ENCODE results near the gene MARK4.
A peak's percentile ranks its signal among the peaks of the same experiment; 100 is the strongest.
"Not testable (repeated sequence)": the region's sequence is repeated elsewhere in the genome, so short reads cannot be mapped to it uniquely, and the experiment has no call there.

The MARK4 gene

DNA sequence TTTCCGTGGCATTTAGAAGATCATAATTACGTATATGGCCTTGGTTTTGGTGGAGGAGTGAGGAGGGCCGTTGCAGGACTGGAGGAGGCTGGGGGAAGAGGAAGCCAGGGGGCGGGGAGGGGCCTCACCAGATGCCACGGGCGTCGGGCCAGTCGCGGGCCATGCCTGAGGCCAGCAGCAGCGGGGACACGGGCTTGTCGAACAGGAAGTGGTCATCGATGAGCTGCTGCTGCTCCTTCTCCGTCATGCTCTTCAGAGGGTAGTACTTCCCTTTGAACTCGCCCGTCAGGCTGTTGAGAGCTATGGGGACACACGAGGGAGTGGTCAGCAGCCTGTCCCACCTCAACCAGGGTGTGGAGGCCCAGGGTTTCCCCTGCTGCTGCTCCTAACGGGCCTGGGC is 60.5 kb downstream of the MARK4 start:
- H3K9ac ChIP-seq (ENCODE audit: low read length), result no peak overlapping the region
- DNase-seq (ENCODE audit: low read depth), result no peak

GRCh38 chr19:45312285-45312684 is 61.2 kb downstream of the MARK4 start:
- not testable (repeated sequence) for H3K4me1 ChIP-seq (ENCODE audit: control insufficient read depth, insufficient read depth, low read length); H3K36me3 ChIP-seq (ENCODE audit: control insufficient read depth, insufficient read depth, low read length, severe bottlenecking); H3K4me3 ChIP-seq (ENCODE audit: low read length); DNase-seq (ENCODE audit: low read depth); H3K9ac ChIP-seq (ENCODE audit: low read length); H3K9me3 ChIP-seq (ENCODE audit: control insufficient read depth, low read length)
- peaks cover 31% of the 10 kb centered on the region for H3K27me3 ChIP-seq (replicated peaks; ENCODE audit: control insufficient read depth, insufficient read depth, low read length)

More for the DNA sequence above, 60.5 kb downstream of the MARK4 start:
- no peak overlapping the region for H3K4me3 ChIP-seq (ENCODE audit: low read length)
- H3K27me3 ChIP-seq (replicated peaks; ENCODE audit: control insufficient read depth, insufficient read depth, low read length), result peaks cover 27% of the 10 kb centered on the region
- no peaks in the 10 kb centered on the region for H3K36me3 ChIP-seq (ENCODE audit: control insufficient read depth, insufficient read depth, low read length, severe bottlenecking)
- no peaks in the 10 kb centered on the region for H3K9me3 ChIP-seq (ENCODE audit: control insufficient read depth, low read length)
- no peaks in the 10 kb centered on the region for H3K4me1 ChIP-seq (ENCODE audit: control insufficient read depth, insufficient read depth, low read length)

DNA sequence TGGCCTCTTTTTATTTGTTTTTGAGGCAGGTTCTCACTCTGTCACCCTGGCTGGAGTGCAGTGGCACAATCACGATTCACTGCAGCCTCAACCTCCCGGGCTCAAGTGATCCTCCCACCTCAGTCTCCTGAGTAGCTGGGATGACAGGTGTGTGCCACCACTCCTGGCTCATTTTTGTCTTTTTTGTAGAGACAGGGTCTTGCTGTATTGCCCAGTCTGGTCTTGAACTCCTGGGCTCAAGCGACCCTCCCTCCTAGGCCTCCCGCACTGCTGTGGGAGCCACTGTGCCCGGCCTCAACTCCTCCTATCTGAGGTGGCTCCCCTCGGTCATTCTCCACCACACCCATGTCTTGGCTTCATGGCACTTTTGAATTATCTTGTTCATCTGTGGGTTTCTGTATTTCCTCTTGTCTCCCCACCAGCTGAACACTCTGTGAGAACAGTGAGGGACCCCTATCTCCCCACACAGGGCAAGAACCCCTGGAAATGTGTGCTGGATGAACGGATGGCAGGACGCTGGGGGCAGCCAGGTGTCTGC is 63.7 kb downstream of the MARK4 start:
- Histone ChIP-seq H3K27me3 (replicated peaks; ENCODE audit: control insufficient read depth, insufficient read depth, low read length) (peaks cover 42% of the 10 kb centered on the region), H3K9me3 (ENCODE audit: control insufficient read depth, low read length) (no peaks in the 10 kb centered on the region), H3K4me3 (ENCODE audit: low read length) (no peak overlapping the region), H3K4me1 (ENCODE audit: control insufficient read depth, insufficient read depth, low read length) (no peaks in the 10 kb centered on the region), H3K9ac (ENCODE audit: low read length) (no peak overlapping the region), H3K36me3 (ENCODE audit: control insufficient read depth, insufficient read depth, low read length, severe bottlenecking) (no peaks in the 10 kb centered on the region)
- no peak for DNase-seq (ENCODE audit: low read depth)

DNA sequence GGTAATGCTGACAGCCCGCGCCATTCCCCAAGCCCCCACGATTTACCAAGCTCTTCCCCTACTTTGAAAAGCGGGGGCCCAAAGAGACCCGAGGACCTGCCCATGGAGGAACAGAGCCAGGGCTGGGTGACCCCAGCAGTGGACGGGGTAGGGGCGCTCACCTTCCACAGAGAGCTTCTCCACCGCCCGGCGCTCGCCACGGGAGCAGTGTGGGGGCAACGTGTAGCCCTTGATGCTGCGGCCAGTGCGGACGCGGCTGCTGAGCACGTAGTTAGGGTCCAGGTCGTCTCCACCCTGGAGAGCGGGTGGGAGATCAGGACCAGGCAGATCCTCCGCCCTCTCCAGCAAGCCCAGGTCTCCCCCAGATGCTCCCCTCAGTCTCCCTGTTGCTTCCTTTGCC is 64.2 kb downstream of the MARK4 start:
- Histone ChIP-seq H3K4me1 (ENCODE audit: control insufficient read depth, insufficient read depth, low read length) (no peaks in the 10 kb centered on the region), H3K36me3 (ENCODE audit: control insufficient read depth, insufficient read depth, low read length, severe bottlenecking) (no peaks in the 10 kb centered on the region), H3K4me3 (ENCODE audit: low read length) (no peak overlapping the region), H3K9ac (ENCODE audit: low read length) (no peak overlapping the region), H3K27me3 (replicated peaks; ENCODE audit: control insufficient read depth, insufficient read depth, low read length) (peaks cover 42% of the 10 kb centered on the region), H3K9me3 (ENCODE audit: control insufficient read depth, low read length) (no peaks in the 10 kb centered on the region)
- no peak for DNase-seq (ENCODE audit: low read depth)

GRCh38 chr19:45320997-45321775 is 70.1 kb downstream of the MARK4 start:
- no peak for DNase-seq (ENCODE audit: low read depth)
- Histone ChIP-seq H3K9ac (ENCODE audit: low read length) (no peak overlapping the region), H3K27me3 (replicated peaks; ENCODE audit: control insufficient read depth, insufficient read depth, low read length) (peaks cover 37% of the 10 kb centered on the region), H3K4me3 (ENCODE audit: low read length) (no peak overlapping the region), H3K36me3 (ENCODE audit: control insufficient read depth, insufficient read depth, low read length, severe bottlenecking) (no peaks in the 10 kb centered on the region), H3K9me3 (ENCODE audit: control insufficient read depth, low read length) (no peaks in the 10 kb centered on the region), H3K4me1 (ENCODE audit: control insufficient read depth, insufficient read depth, low read length) (no peaks in the 10 kb centered on the region)

DNA sequence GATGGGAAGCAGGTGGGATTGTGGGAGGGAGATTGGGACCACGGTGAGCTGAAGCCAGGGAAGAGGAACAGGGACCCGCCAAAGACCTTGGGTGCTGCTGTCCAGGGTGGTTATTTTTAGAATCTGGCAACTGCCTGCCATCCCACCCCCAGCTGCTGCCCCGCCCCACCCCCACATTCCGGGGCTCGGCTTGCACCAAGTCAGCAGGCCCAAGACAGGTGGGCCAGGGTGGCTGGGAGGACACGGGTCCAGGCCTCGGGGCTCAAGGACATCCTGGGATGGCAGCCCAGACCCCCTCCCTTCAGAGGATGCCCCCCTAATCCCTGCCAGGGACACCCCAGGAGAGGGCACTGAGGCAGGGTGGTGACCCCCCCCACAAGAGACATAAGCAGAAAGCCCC is 70.8 kb downstream of the MARK4 start:
- no peaks in the 10 kb centered on the region for H3K9me3 ChIP-seq (ENCODE audit: control insufficient read depth, low read length)
- no peak for DNase-seq (ENCODE audit: low read depth)
- H3K9ac ChIP-seq (ENCODE audit: low read length), result no peak overlapping the region
- H3K4me1 ChIP-seq (ENCODE audit: control insufficient read depth, insufficient read depth, low read length), result no peaks in the 10 kb centered on the region
- no peaks in the 10 kb centered on the region for H3K36me3 ChIP-seq (ENCODE audit: control insufficient read depth, insufficient read depth, low read length, severe bottlenecking)
- H3K27me3 ChIP-seq (replicated peaks; ENCODE audit: control insufficient read depth, insufficient read depth, low read length), result peaks cover 31% of the 10 kb centered on the region
- H3K4me3 ChIP-seq (ENCODE audit: low read length), result no peak overlapping the region

DNA sequence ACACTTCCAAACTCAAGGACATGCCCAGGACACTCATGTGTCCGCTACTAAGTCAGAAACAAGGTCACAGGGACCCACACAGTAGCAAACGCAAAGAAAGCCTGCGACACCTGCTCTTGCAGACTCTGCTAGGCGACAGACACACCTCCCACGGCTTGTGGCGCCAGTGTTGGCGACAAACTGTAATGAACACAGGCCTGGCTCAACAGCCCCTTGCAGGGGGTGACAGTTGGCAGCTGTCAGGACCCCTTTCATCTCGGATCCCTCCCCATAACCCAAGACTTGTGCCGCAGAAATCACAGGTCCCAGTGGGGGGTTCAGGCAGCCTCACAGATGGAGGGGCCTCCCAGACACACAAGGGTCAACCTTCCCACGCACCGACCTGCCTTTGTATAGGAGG is 71.2 kb downstream of the MARK4 start:
- no peak overlapping the region for H3K9ac ChIP-seq (ENCODE audit: low read length)
- no peak for DNase-seq (ENCODE audit: low read depth)

GRCh38 chr19:45322744-45323281 is 71.7 kb downstream of the MARK4 start, which contains the start of gene CKM:
Gene CKM (minus strand): TSS chr19:45322875. CDS start chr19:45319713, 3,162 bp downstream.
- Histone ChIP-seq H3K4me3 (ENCODE audit: low read length) (peak within 1 kb of the TSS; percentile 33), H3K9me3 (ENCODE audit: control insufficient read depth, low read length) (no peaks in the 10 kb centered on the region), H3K4me1 (ENCODE audit: control insufficient read depth, insufficient read depth, low read length) (no peaks in the 10 kb centered on the region), H3K9ac (ENCODE audit: low read length) (no peak within 1 kb of the TSS), H3K27me3 (replicated peaks; ENCODE audit: control insufficient read depth, insufficient read depth, low read length) (peaks cover 25% of the 10 kb centered on the region), H3K36me3 (ENCODE audit: control insufficient read depth, insufficient read depth, low read length, severe bottlenecking) (no peaks in the 10 kb centered on the region)
- no peak for DNase-seq (ENCODE audit: low read depth)

More for the DNA sequence above, 71.2 kb downstream of the MARK4 start:
- no peaks in the 10 kb centered on the region for H3K36me3 ChIP-seq (ENCODE audit: control insufficient read depth, insufficient read depth, low read length, severe bottlenecking)
- no peaks in the 10 kb centered on the region for H3K4me1 ChIP-seq (ENCODE audit: control insufficient read depth, insufficient read depth, low read length)
- no peak overlapping the region for H3K4me3 ChIP-seq (ENCODE audit: low read length)
- H3K27me3 ChIP-seq (replicated peaks; ENCODE audit: control insufficient read depth, insufficient read depth, low read length), result peaks cover 29% of the 10 kb centered on the region
- H3K9me3 ChIP-seq (ENCODE audit: control insufficient read depth, low read length), result no peaks in the 10 kb centered on the region

- peak; percentile 48 for DNase-seq (ENCODE audit: low read depth)
- Histone ChIP-seq H3K9me3 (ENCODE audit: control insufficient read depth, low read length) (no peaks in the 10 kb centered on the region), H3K4me1 (ENCODE audit: control insufficient read depth, insufficient read depth, low read length) (peaks cover 2% of the 10 kb centered on the region), H3K27me3 (replicated peaks; ENCODE audit: control insufficient read depth, insufficient read depth, low read length) (peaks cover 20% of the 10 kb centered on the region), H3K4me3 (ENCODE audit: low read length) (peak overlapping the region; percentile 33), H3K36me3 (ENCODE audit: control insufficient read depth, insufficient read depth, low read length, severe bottlenecking) (no peaks in the 10 kb centered on the region), H3K9ac (ENCODE audit: low read length) (no peak overlapping the region)
Observed at GRCh38 chr19:45323671-45324081, 72.6 kb downstream of the MARK4 start.

DNA sequence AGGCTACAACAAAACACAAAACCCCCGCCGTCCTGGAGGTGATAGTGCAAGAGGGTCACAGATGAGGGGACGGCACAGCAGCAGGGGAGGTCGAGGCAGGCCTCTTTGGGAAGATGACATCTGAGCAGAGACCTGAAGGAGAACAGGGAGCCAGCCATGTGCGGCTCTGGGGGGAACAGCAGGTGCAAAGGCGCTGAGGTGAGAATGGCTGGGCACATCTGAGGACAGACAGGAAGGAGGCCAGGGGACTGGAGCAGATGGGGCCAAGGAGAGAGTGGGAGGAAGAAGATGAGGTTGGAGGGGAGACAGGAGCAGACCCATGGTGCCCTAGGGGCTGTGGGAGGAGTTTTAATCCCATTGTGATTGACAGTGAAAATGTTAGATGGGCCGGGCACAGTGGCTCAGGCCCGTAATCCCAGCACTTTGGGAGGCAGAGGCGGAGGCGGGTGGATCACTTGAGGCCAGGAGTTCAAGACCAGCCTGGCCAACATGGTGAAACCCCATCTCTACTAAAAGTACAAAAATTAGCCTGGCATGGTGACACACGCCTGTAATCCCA is 73.4 kb downstream of the MARK4 start:
- no peak for DNase-seq (ENCODE audit: low read depth)
- Histone ChIP-seq H3K9ac (ENCODE audit: low read length) (no peak overlapping the region), H3K36me3 (ENCODE audit: control insufficient read depth, insufficient read depth, low read length, severe bottlenecking) (no peaks in the 10 kb centered on the region), H3K4me3 (ENCODE audit: low read length) (no peak overlapping the region), H3K27me3 (replicated peaks; ENCODE audit: control insufficient read depth, insufficient read depth, low read length) (peaks cover 18% of the 10 kb centered on the region), H3K4me1 (ENCODE audit: control insufficient read depth, insufficient read depth, low read length) (peaks cover 2% of the 10 kb centered on the region), H3K9me3 (ENCODE audit: control insufficient read depth, low read length) (no peaks in the 10 kb centered on the region)

- Histone ChIP-seq H3K9ac (ENCODE audit: low read length) (no peak overlapping the region), H3K4me3 (ENCODE audit: low read length) (no peak overlapping the region), H3K27me3 (replicated peaks; ENCODE audit: control insufficient read depth, insufficient read depth, low read length) (peaks cover 18% of the 10 kb centered on the region), H3K4me1 (ENCODE audit: control insufficient read depth, insufficient read depth, low read length) (peaks cover 2% of the 10 kb centered on the region), H3K36me3 (ENCODE audit: control insufficient read depth, insufficient read depth, low read length, severe bottlenecking) (no peaks in the 10 kb centered on the region), H3K9me3 (ENCODE audit: control insufficient read depth, low read length) (no peaks in the 10 kb centered on the region)
- no peak for DNase-seq (ENCODE audit: low read depth)
Observed at GRCh38 chr19:45327404-45328143, 76.5 kb downstream of the MARK4 start.
